ENCODE measurements around the gene RANGAP1.

- TF ChIP-seq GLIS3 (CRISPR knock-in tag; IDR thresholded peaks at IDR 0.05) (no peak), RARB (CRISPR knock-in tag; IDR thresholded peaks at IDR 0.05) (no peak), TOX (CRISPR knock-in tag; IDR thresholded peaks at IDR 0.05; ENCODE audit: borderline replicate concordance) (no peak), CSDC2 (CRISPR knock-in tag; IDR thresholded peaks at IDR 0.05) (no peak), PATZ1 (CRISPR knock-in tag; IDR thresholded peaks at IDR 0.05; ENCODE audit: borderline replicate concordance) (no peak)
These were observed 50.9 kb downstream of the RANGAP1 start for GRCh38 chr22:41234815-41235695.

Measured in SK-N-SH treated with all-trans-retinoic acid at 6 μM for 48 hours (cell line).